Epithelial cell of esophagus (primary cell): ENCODE measurements around the gene TWIST1.

Experiments
- DNase-seq: peaks from one replicate; pipeline ENCODE4 v3.0.0; 2010; ENCODE audit warnings: low read depth
- H3K4me3 ChIP-seq: 2 replicates; pipeline ENCODE4 v1.5.1; 2011; ENCODE audit warnings: mild to moderate bottlenecking, low read length, control low read depth
- TF ChIP-seq, protein P1 (sequence below): IDR thresholded peaks from 2 replicates; pipeline ENCODE4 v1.5.1; 2011; ENCODE audit warnings: low read depth, mild to moderate bottlenecking, low read length, control low read depth, inconsistent platforms; ENCODE audit not compliant: insufficient read depth; ENCODE audit errors: missing control alignments

The TWIST1 gene

DNA sequence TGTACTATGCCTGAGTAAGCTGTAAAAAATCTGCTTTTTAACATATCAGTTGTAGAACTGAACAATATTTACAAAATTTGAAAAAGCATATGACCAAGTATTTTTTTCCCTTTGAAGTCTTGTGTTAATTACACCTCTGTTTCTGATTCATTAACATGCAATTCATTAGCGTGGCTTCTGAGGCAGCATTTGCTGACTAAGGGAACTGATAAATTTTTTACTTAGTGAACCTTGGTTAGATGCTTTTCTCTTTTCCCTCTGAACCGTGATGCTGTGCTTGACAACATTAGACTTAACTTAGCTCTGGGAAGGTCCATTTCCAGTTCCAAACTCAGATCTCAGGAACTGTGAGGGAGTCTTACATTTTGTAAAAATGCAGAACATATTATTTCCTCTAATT lies 28.1 kb downstream of the TWIST1 start:
- DNase-seq = no peak
- no peak overlapping the region for H3K4me3 ChIP-seq
- TF ChIP-seq, protein P1, sequence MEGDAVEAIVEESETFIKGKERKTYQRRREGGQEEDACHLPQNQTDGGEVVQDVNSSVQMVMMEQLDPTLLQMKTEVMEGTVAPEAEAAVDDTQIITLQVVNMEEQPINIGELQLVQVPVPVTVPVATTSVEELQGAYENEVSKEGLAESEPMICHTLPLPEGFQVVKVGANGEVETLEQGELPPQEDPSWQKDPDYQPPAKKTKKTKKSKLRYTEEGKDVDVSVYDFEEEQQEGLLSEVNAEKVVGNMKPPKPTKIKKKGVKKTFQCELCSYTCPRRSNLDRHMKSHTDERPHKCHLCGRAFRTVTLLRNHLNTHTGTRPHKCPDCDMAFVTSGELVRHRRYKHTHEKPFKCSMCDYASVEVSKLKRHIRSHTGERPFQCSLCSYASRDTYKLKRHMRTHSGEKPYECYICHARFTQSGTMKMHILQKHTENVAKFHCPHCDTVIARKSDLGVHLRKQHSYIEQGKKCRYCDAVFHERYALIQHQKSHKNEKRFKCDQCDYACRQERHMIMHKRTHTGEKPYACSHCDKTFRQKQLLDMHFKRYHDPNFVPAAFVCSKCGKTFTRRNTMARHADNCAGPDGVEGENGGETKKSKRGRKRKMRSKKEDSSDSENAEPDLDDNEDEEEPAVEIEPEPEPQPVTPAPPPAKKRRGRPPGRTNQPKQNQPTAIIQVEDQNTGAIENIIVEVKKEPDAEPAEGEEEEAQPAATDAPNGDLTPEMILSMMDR = no peak

DNA sequence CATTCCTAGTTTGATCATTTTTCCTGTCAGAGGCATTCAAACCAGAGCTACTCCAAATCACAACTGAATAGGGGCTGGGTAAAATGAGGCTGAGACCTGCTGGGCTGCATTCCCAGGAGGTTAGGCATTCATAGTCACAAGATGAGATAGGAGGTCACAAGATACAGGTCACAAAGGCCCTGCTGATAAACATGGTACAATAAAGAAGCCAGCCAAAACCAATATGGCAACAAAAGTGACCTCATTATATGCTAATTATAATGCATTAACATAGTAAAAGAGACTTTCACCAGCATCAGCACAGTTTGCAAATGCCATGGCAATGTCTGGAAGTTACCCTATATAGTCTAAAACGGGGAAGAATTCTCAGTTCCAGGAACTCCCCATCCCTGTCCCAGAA lies 37.3 kb downstream of the TWIST1 start:
- TF ChIP-seq, protein P1 = no peak
- no peak overlapping the region for H3K4me3 ChIP-seq
- no peak for DNase-seq

DNA sequence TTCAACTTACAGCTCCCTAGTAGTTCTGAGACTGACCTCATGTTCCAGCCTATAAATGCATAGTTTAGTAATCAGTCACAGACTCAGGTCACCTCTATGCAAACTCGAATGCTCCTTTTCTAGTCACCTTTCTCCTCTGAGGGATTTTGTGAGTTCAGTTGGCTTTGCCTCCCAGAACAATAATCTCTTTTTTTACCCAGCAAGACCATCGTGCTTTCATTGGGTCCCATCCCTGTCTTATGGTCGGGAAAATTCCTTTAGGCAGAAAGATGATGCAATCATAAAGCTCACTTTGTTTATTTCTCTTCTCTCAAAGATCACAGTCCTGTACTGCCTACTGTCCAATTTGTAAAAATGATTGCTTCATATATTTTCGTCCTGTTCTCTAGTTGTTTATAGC lies 38.4 kb downstream of the TWIST1 start:
- H3K4me3 ChIP-seq = no peak overlapping the region
- TF ChIP-seq, protein P1 = no peak
- DNase-seq = peak; percentile 63

DNA sequence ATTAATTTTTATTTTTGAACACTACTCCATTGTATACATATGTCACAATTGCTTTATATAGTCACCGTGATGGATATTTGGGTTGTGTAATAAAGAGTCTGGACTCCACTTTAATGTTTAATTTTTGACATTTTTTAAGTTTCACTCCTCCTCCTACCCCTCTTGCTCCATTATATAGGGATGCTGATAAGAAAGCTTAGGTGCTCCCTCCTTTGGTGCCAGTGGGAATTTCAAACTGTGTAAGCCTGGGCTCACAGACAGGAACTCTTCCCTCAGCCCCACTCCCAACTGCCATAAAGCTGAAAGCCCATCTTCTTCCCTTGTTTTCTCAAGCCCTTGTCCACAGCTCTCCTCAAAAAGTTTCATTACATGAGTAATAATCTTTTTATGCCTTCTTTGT lies 47.6 kb downstream of the TWIST1 start:
- no peak overlapping the region for H3K4me3 ChIP-seq
- peak; percentile 29 for DNase-seq
- TF ChIP-seq, protein P1 = peak; percentile 30

DNA sequence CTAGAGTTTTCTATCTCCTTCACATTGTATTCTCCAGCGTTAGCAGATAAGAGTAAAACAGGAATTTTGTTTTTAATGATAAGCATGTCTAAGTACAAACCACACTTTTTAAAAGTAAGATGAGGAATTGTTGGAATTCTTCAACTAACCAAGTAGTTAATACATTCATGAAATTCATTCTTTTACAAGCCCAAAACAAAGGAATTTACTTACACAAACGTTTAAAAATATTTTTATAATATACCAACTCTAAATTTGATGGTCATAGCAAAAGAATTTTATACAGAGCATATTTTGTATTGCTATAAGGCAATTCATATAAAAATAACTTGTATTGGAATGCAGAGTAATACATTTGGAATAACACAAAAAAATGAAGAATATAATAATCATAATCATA lies 51.3 kb downstream of the TWIST1 start:
- DNase-seq = no peak
- H3K4me3 ChIP-seq = no peak overlapping the region
- TF ChIP-seq, protein P1 = no peak
